Bronchial epithelial cell (primary cell): ENCODE results near the gene SEC63. TPM values are rescaled to one million over a fixed set of nuclear protein-coding genes. Genes with fewer than 3 reads are reported as not detected.

Experiments
- DNase-seq: peaks from one replicate; pipeline ENCODE4 v3.0.0-alpha.2; 2010; ENCODE audit warnings: low read depth
- FAIRE-seq: peaks from 2 replicates; lab custom pipeline; 2011; peaks lifted over from hg19 to GRCh38; lab: Jason Lieb, UNC
- H3K27me3 ChIP-seq: 2 replicates; pipeline ENCODE4 v1.5.1; 2011; ENCODE audit warnings: low read length; ENCODE audit not compliant: control insufficient read depth, insufficient read depth
- H3K36me3 ChIP-seq: 2 replicates; pipeline ENCODE4 v1.5.1; 2011; ENCODE audit warnings: low read length; ENCODE audit not compliant: control insufficient read depth, insufficient read depth
- H3K4me3 ChIP-seq: 2 replicates; pipeline ENCODE4 v1.5.1; 2011; ENCODE audit warnings: mild to moderate bottlenecking, low read depth, low read length, control low read depth
- CTCF ChIP-seq: IDR thresholded peaks from 2 replicates; pipeline ENCODE4 v1.5.1; 2011; ENCODE audit warnings: mild to moderate bottlenecking, moderate library complexity, low read length, control low read depth, inconsistent platforms; ENCODE audit not compliant: insufficient read depth, severe bottlenecking
- total RNA-seq: library from RNA; depleted of rRNA; stranded (reverse); fragments of >200 nt; gene quantifications from 2 replicates; pipeline ENCODE4 v1.2.1, GENCODE V29; 2014

The SEC63 gene
- total RNA-seq, 1 donor from 2014 or later = 19.7 TPM

- H3K4me3 ChIP-seq = no peak overlapping the region
- no peak for FAIRE-seq
- H3K27me3 ChIP-seq = peaks cover 5% of the 10 kb centered on the region
- no peaks in the 10 kb centered on the region for H3K36me3 ChIP-seq
- DNase-seq = no peak
- TF ChIP-seq CTCF = no peak
These were observed 125.6 kb downstream of the SEC63 start for GRCh38 chr6:107832151-107833056.

GRCh38 chr6:107830060-107830459 lies 127.9 kb downstream of the SEC63 start:
- Histone ChIP-seq H3K27me3 (peaks cover 5% of the 10 kb centered on the region), H3K4me3 (no peak overlapping the region), H3K36me3 (no peaks in the 10 kb centered on the region)
- FAIRE-seq = no peak
- no peak for DNase-seq
- no peak for TF ChIP-seq CTCF

- FAIRE-seq (no peak), DNase-seq (no peak)
- Histone ChIP-seq H3K4me3 (no peak overlapping the region), H3K36me3 (no peaks in the 10 kb centered on the region), H3K27me3 (peaks cover 5% of the 10 kb centered on the region)
- no peak for TF ChIP-seq CTCF
These were observed 130.5 kb downstream of the SEC63 start for GRCh38 chr6:107827541-107827940.

DNA sequence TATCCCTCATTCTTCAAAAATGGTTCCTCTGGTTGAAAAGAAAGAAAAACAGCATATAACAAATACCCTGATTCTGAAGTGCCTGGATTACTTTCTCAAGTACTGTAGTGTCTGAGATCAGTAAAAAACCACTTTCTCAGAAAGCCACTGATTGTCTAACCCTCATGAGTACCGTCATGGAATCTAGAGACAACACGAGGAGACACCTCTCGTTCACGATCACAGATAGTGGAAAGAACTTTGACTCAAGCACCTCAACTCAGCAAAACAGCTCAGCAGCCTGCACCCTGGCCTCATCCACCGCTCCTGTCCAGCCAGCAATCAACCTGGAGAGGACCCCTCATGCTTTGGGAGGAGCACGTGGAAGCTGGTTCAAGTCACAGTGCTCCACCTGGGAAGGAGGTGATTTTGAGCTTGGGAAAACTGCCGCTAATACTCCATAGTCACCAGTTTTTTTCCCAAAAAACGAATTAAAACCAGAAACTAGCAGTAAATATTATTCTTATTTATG lies 134.9 kb downstream of the SEC63 start:
- no peak overlapping the region for H3K4me3 ChIP-seq
- DNase-seq (no peak), FAIRE-seq (no peak)
- no peak for TF ChIP-seq CTCF
- peaks cover 8% of the 10 kb centered on the region for H3K27me3 ChIP-seq
- no peaks in the 10 kb centered on the region for H3K36me3 ChIP-seq

GRCh38 chr6:107822176-107823046 lies 135.6 kb downstream of the SEC63 start:
- FAIRE-seq (no peak), DNase-seq (no peak)
- H3K4me3 ChIP-seq = no peak overlapping the region
- no peaks in the 10 kb centered on the region for H3K36me3 ChIP-seq
- TF ChIP-seq CTCF = no peak
- H3K27me3 ChIP-seq = peaks cover 6% of the 10 kb centered on the region
